Measurements from ENCODE around the gene MANEAL.

Gene MANEAL

GRCh38 chr1:37793773-37794371 is at the start of gene MANEAL:
Gene MANEAL, plus strand, starts transcription at chr1:37793847. Its CDS starts 336 bp downstream, at chr1:37794183.
- peak within 1 kb of the TSS; percentile 42 for H3K4me3 ChIP-seq (ENCODE audit: low read length)
- no peak for TF ChIP-seq CTCF (conservative IDR thresholded peaks at IDR 0.05; ENCODE audit: low read depth, low read length)
- DNase-seq (ENCODE audit: low read depth) = no peak

GRCh38 chr1:37746806-37747205 is 46.8 kb upstream of the MANEAL start:
- TF ChIP-seq CTCF (conservative IDR thresholded peaks at IDR 0.05; ENCODE audit: low read depth, low read length) = no peak
- H3K4me3 ChIP-seq (ENCODE audit: low read length) = no peak overlapping the region
- no peak for DNase-seq (ENCODE audit: low read depth)

GRCh38 chr1:37748565-37748964 is 45.1 kb upstream of the MANEAL start:
- no peak for TF ChIP-seq CTCF (conservative IDR thresholded peaks at IDR 0.05; ENCODE audit: low read depth, low read length)
- DNase-seq (ENCODE audit: low read depth) = no peak
- no peak overlapping the region for H3K4me3 ChIP-seq (ENCODE audit: low read length)

GRCh38 chr1:37752213-37752582 is 41.4 kb upstream of the MANEAL start:
- no peak overlapping the region for H3K4me3 ChIP-seq (ENCODE audit: low read length)
- no peak for DNase-seq (ENCODE audit: low read depth)
- TF ChIP-seq CTCF (conservative IDR thresholded peaks at IDR 0.05; ENCODE audit: low read depth, low read length) = no peak

GRCh38 chr1:37752583-37753471 is 40.8 kb upstream of the MANEAL start:
- TF ChIP-seq CTCF (conservative IDR thresholded peaks at IDR 0.05; ENCODE audit: low read depth, low read length) = no peak
- DNase-seq (ENCODE audit: low read depth) = no peak
- no peak overlapping the region for H3K4me3 ChIP-seq (ENCODE audit: low read length)

- DNase-seq (ENCODE audit: low read depth) = no peak
- TF ChIP-seq CTCF (conservative IDR thresholded peaks at IDR 0.05; ENCODE audit: low read depth, low read length) = no peak
- no peak overlapping the region for H3K4me3 ChIP-seq (ENCODE audit: low read length)
Measured at GRCh38 chr1:37753473-37754321, 40.0 kb upstream of the MANEAL start.

Measured in retinal pigment epithelial cell (primary cell).